GM13976 (cell line): ENCODE results near the gene PAX5.

ENCODE experiments used
- DNase-seq: peaks from one replicate; pipeline ENCODE4 v3.0.0; 2012; ENCODE audit warnings: low spot score
- in situ Hi-C: fragments of 300-500 bp; cut with MboI; formaldehyde crosslinking; loops from one replicate; pipeline ENCODE4 v1.12.0; 2022; ENCODE audit warnings: low sequenced_read_pairs, mixed read lengths, inconsistent platforms; ENCODE audit not compliant: unreplicated experiment
- TF ChIP-seq, protein P1 (sequence below): IDR thresholded peaks from 2 replicates; pipeline ENCODE4 v1.5.1; 2012; ENCODE audit warnings: borderline replicate concordance, mild to moderate bottlenecking; ENCODE audit not compliant: insufficient read depth; ENCODE audit errors: extremely low read depth, missing control alignments, control extremely low read depth

The PAX5 gene

DNA sequence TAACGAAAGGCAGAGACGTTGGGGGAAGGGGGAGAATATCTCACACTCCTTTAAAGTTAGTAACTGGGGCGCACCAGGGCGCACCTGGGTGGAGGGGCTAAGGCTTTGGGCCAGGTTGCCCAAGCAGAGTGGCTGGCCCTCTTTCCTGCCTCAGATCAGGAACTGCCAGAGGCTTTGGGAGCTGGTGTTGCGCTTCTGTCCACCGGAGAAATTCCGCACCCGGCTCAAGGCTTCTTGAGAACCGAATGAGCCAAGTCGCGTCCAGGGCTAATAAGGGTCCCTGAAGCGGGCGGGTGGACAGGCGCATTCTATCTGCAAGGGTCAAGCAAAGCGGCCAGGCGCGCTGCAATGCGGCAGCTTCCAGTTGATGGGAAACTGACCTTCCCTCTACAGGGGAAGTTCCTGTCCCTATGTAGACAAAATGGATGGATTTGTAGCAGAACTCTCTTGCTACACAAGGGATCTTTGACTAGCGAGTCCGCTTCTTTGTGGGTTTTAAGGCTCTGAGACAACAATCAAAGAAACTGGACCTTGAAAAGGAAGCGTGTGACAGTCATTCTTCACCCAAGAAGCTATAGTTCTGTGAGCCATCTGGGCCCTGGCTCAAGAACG lies 5.5 kb downstream of the PAX5 start:
- in situ Hi-C loops, result loop anchor here (5.0 kb wide), 1 partner anchor 259 kb away; no protein-coding TSS in a partner anchor
- TF ChIP-seq, protein P1, sequence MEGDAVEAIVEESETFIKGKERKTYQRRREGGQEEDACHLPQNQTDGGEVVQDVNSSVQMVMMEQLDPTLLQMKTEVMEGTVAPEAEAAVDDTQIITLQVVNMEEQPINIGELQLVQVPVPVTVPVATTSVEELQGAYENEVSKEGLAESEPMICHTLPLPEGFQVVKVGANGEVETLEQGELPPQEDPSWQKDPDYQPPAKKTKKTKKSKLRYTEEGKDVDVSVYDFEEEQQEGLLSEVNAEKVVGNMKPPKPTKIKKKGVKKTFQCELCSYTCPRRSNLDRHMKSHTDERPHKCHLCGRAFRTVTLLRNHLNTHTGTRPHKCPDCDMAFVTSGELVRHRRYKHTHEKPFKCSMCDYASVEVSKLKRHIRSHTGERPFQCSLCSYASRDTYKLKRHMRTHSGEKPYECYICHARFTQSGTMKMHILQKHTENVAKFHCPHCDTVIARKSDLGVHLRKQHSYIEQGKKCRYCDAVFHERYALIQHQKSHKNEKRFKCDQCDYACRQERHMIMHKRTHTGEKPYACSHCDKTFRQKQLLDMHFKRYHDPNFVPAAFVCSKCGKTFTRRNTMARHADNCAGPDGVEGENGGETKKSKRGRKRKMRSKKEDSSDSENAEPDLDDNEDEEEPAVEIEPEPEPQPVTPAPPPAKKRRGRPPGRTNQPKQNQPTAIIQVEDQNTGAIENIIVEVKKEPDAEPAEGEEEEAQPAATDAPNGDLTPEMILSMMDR, result no peak
- peak; percentile 36 for DNase-seq

DNA sequence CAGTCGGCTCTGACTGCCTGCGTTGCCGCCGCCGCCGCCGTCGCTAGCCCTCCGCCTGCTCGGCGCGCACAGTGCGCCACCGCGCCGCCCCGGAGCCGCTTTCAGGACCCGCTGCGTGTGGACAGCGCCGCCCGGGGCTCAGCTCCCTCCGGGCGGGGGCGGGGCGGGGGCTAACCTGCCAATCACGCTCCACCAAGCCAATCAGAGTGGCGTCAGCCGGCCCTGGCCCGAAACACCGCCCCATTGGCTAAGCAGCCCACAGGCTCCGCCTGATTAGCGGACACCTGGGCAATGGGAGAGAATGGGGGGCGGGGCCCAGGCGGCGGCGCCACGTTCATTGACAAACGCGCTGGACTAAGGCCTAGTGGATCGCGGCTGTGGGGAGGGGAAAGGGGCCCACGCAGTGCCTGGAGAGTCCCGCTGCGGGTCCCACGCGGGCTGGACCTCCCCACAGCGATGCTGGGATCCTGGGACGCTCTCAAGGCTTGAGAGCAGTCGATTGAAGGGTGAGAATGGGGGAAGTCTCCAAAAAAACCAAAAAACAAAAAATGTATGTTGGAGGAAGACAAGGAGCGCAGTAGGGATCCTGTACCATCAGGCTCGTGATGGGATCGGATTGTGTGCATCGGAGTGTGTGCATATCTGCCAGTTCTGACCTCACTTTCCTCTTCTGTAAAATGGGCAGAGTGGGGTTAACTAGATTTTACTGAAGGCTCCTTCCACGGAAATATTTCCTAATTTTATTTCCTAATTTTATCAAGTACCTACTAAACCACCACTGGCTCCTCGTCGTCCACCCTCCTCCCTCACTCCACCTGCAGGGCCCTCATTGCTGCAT lies 6.3 kb downstream of the PAX5 start:
- in situ Hi-C loops, result loop anchor here (5.0 kb wide), 1 partner anchor 260 kb away; no protein-coding TSS in a partner anchor
- TF ChIP-seq, protein P1, result no peak
- DNase-seq, result peak; percentile 99

DNA sequence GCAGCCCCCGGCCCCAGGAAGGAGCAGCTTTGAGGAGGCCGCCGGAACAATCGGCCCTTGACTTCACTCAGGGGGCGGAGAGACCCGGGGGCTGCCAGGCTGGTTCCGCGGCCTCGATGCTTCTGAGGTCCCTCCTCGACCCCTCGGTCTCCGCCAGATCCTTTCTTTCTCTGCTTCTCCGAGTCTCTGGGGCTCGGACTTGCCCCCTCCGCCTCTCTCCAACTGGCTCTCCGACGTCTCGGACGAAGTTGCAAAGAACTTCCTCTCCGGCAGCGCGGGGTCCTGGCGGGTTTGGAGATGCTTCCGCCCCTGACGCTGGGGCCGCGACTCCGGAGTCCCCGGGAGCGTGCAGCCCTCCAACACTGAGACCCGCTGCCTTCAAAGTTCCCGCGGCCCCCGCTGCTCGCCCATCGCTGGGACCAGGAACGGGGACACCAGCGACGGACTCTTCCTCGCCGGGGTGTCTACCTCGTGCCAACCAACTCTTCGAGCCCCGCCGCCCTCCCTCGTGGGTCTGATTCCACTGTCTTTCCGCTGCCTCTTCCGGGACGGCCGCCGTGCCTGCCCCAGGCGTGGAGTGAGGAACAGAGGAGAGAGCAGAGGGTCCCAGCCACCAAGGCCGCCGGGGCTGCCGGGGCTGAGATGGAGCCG lies 7.0 kb downstream of the PAX5 start:
- TF ChIP-seq, protein P1, result no peak
- peak; percentile 44 for DNase-seq
- in situ Hi-C loops, result loop anchor here (5.0 kb wide), 1 partner anchor 260 kb away; no protein-coding TSS in a partner anchor

DNA sequence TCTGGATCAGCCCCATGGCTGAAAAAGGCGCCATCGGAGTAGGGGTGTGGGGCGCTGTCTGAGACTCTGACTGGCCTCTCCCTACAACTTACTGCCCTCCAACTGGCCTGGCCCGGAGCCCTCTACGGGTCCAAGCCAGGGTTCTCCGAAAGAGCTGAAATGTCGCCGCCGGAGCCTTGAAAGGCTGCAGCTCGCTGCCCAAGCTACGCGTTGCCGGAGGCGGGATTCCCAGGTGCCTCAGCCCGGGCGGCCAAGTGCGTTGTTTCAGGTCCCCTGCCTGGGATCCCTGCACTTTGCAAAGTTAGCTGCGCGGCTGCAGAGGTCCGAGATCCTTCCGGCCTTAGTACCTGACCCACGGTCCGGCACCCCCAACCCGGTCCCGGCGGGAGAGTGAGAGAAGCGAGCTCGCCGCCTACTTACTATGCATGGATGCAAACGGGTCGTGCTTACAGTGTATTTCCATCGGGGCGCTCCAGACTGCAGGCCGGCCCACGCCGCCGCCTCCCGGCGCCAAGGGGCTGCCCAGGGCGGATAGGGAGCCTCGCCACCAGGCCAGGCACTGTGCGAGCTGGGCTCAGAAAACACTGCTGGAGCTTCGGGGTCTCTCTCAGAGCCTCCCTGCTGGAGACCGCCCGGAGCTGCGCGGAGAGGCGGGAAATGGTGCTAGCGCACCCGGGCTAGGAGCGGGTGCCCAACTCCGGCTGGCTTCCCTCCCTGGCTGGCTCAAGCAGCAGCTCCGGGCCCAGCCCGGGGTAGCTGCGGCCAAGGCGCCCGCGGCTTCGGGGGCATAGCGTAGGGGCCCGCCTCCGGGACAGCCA lies 7.7 kb downstream of the PAX5 start:
- TF ChIP-seq, protein P1, result no peak
- DNase-seq, result peak; percentile 57
- in situ Hi-C loops, result loop anchor here (5.0 kb wide), 1 partner anchor 261 kb away; no protein-coding TSS in a partner anchor

DNA sequence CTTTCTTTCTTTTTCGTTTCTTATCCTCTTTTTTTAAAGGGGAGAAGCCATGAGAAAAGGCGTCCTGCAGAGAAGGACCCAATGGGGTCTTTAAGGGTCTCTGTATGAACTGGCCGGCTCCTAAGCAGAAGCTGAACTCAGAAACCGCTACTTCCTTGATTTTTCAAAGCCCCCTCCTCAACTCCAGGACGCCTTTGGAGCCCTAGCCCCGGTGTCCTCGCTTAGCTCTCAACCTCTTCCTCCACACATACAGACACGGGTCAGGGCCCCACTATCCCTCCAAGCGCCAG lies 8.3 kb downstream of the PAX5 start:
- in situ Hi-C loops, result loop anchor here (5.0 kb wide), 1 partner anchor 262 kb away; no protein-coding TSS in a partner anchor
- TF ChIP-seq, protein P1, result no peak
- DNase-seq, result no peak
